ENCODE measurements around the gene PLCG1. TPM values are rescaled to one million over a fixed set of nuclear protein-coding genes. Genes with fewer than 3 reads are reported as not detected.

The PLCG1 gene
- total and polyA plus RNA-seq, 2 of the 8 experiments (the other 6 are each of a cell fraction or from before 2014, with no cell fraction given): 103 to 154 TPM

DNA sequence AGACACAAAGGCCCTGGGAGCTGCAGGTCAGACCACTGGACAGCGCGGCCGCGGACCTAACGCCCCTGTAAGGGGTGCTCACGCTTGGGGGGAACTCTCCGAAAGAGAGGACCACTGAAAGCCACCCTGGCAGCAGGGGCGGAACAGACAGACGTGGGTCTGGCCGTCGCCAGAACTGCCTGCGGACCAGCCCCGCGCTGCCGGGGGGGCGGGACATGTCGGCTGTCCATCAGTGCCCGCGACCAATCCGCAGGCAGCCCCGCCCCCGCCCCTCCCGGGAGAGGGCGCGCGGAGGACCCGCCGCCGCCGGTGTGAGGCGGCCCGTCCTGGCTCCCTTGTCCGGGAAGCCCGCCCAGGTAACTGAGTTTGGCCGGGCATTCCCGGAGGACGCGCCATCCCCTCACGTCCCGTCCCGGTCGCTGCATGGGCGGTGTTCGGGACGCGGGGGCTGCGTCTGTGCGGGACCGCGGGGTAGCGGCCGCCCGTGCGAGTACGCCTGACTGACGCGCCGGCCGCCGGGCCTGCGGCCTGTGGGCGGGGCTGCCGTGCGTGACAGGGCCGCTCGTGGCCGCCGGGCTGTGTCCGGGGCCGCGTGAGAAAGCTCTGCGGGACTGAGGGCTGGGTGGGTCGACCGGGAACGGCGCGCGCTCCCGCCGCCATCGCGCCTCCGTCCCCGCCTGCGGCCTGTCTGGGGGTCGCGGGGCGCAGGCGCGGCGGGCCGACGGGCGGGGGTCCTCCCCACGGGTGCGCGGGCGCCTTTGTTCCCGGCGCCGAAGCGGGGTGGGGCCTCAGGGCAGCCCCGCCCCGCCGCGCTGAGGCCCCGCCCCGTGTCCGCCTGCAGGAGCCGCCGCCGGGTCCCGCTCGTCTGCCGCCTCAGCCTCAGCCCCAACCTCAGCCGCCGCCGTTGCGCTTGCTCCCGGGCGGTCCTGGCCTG lies at the start of gene PLCG1 (continued):
- TF ChIP-seq EZH2 (IDR thresholded peaks at IDR 0.05; ENCODE audit: low read depth, low read length, severe bottlenecking) (no peak), SUZ12 (IDR thresholded peaks at IDR 0.05; ENCODE audit: low read length) (no peak), POU5F1 (IDR thresholded peaks at IDR 0.05; ENCODE audit: low read depth, low read length) (no peak), CBX5 (IDR thresholded peaks at IDR 0.05; ENCODE audit: low read depth, low read length) (no peak), HDAC6 (IDR thresholded peaks at IDR 0.05; ENCODE audit: low read depth, low read length) (no peak), POLR2AphosphoS5 (IDR thresholded peaks at IDR 0.05; ENCODE audit: low read depth, low read length) (peak; percentile 88), YY1 (IDR thresholded peaks at IDR 0.05; ENCODE audit: low read depth, low read length) (no peak; the same call in 1 of the 2 replicates), FOSL1 (IDR thresholded peaks at IDR 0.05; ENCODE audit: insufficient read depth, low read depth, low read length) (no peak), KDM1A (IDR thresholded peaks at IDR 0.05; ENCODE audit: borderline replicate concordance, low read length) (no peak), EP300 (IDR thresholded peaks at IDR 0.05; ENCODE audit: borderline replicate concordance in 1 of 2, low read depth in 2 of 2, low read length in 2 of 2) (no peak), SIX5 (IDR thresholded peaks at IDR 0.05; ENCODE audit: low read depth, low read length) (no peak), ASH2L (IDR thresholded peaks at IDR 0.05; ENCODE audit: low read length) (peak; percentile 22), CHD1 (IDR thresholded peaks at IDR 0.05; ENCODE audit: low read depth, low read length) (no peak), JUND (IDR thresholded peaks at IDR 0.05; ENCODE audit: low read length) (no peak), SP1 (IDR thresholded peaks at IDR 0.05; ENCODE audit: low read depth, low read length) (peak; percentile 73; the same call in 1 of the 2 replicates), KDM4A (IDR thresholded peaks at IDR 0.05; ENCODE audit: low read depth, low read length, severe bottlenecking) (peak; percentile 74), NRF1 (IDR thresholded peaks at IDR 0.05; ENCODE audit: low read depth, low read length) (peak; percentile 42; the same call in 1 of the 2 replicates), CHD2 (IDR thresholded peaks at IDR 0.05; ENCODE audit: low read length) (peak; percentile 65; the same call in 1 of the 2 replicates), POLR2A (IDR thresholded peaks at IDR 0.05; ENCODE audit: control extremely low read depth in 1 of 2, low read depth in 2 of 2, low read length in 2 of 2) (peak; percentile 75 to 83), ZNF274 (IDR thresholded peaks at IDR 0.05; ENCODE audit: borderline replicate concordance, extremely low read depth, low read length) (no peak), TBP (IDR thresholded peaks at IDR 0.05; ENCODE audit: low read depth, low read length) (peak; percentile 66), CTBP2 (IDR thresholded peaks at IDR 0.05; ENCODE audit: borderline replicate concordance, insufficient read depth, insufficient read length, low read length) (no peak), TAF7 (optimal IDR thresholded peaks at IDR 0.05; ENCODE audit: borderline replicate concordance, low read depth, low read length) (peak; percentile 25)
- TF ChIP-seq, protein P1, sequence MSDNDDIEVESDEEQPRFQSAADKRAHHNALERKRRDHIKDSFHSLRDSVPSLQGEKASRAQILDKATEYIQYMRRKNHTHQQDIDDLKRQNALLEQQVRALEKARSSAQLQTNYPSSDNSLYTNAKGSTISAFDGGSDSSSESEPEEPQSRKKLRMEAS (IDR thresholded peaks at IDR 0.05): no peak; the same call in 1 of the 2 replicates
